ENCODE measurements around the gene ADCY6.

DNA sequence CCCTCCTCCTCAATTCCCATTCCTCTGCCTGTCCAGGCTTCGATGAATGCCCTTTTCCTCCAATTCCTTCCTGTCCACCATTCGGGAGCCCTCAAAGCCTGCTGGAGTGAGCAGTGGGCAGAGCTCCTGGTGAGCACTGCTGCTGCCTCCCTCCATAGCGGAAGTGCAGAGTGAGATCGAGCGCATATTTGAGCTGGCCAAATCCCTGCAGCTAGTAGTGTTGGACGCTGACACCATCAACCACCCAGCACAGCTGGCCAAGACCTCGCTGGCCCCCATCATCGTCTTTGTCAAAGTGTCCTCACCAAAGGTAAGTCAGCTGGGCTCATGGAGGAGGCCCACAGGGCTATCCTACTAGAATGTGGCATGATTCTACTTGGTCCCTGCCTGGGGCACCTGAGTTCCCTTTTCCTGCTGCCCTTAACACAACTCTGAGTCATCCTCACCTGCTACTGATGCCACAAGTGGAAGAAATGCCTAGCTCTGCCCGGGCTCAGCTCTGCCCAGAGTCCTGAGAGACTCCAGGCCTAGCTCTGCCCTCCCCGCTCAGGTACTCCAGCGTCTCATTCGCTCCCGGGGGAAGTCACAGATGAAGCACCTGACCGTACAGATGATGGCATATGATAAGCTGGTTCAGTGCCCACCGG is 37.4 kb upstream of the ADCY6 start:
- TF ChIP-seq RAD21 (IDR thresholded peaks at IDR 0.05; ENCODE audit: low read length) (no peak), RFX5 (IDR thresholded peaks at IDR 0.05; ENCODE audit: low read depth, low read length) (no peak), MAFK (IDR thresholded peaks at IDR 0.05; ENCODE audit: low read depth, low read length) (no peak), POLR2A (IDR thresholded peaks at IDR 0.05; ENCODE audit: low read depth, low read length) (no peak), MXI1 (IDR thresholded peaks at IDR 0.05; ENCODE audit: borderline replicate concordance, low read depth, low read length) (no peak), FOS (IDR thresholded peaks at IDR 0.05; ENCODE audit: low read depth, low read length) (no peak), RCOR1 (IDR thresholded peaks at IDR 0.05; ENCODE audit: insufficient replicate concordance, low read length) (no peak), CEBPB (IDR thresholded peaks at IDR 0.05; ENCODE audit: low read depth, low read length) (no peak), SMC3 (IDR thresholded peaks at IDR 0.05; ENCODE audit: low read depth, low read length) (no peak), NFE2L2 (IDR thresholded peaks at IDR 0.05; ENCODE audit: low read depth, low read length) (no peak), MAZ (IDR thresholded peaks at IDR 0.05; ENCODE audit: borderline replicate concordance, low read depth, low read length) (no peak)
- TF ChIP-seq, protein P1, sequence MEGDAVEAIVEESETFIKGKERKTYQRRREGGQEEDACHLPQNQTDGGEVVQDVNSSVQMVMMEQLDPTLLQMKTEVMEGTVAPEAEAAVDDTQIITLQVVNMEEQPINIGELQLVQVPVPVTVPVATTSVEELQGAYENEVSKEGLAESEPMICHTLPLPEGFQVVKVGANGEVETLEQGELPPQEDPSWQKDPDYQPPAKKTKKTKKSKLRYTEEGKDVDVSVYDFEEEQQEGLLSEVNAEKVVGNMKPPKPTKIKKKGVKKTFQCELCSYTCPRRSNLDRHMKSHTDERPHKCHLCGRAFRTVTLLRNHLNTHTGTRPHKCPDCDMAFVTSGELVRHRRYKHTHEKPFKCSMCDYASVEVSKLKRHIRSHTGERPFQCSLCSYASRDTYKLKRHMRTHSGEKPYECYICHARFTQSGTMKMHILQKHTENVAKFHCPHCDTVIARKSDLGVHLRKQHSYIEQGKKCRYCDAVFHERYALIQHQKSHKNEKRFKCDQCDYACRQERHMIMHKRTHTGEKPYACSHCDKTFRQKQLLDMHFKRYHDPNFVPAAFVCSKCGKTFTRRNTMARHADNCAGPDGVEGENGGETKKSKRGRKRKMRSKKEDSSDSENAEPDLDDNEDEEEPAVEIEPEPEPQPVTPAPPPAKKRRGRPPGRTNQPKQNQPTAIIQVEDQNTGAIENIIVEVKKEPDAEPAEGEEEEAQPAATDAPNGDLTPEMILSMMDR (conservative IDR thresholded peaks at IDR 0.05; ENCODE audit: low read depth, low read length): no peak
- TF ChIP-seq, protein P2, sequence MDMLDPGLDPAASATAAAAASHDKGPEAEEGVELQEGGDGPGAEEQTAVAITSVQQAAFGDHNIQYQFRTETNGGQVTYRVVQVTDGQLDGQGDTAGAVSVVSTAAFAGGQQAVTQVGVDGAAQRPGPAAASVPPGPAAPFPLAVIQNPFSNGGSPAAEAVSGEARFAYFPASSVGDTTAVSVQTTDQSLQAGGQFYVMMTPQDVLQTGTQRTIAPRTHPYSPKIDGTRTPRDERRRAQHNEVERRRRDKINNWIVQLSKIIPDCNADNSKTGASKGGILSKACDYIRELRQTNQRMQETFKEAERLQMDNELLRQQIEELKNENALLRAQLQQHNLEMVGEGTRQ (IDR thresholded peaks at IDR 0.05; ENCODE audit: low read depth, low read length): no peak

Data from IMR-90 (cell line).